Fibroblast of the aortic adventitia (primary cell): ENCODE measurements around the gene SLC25A52. TPM values are rescaled to one million over a fixed set of nuclear protein-coding genes. Genes with fewer than 3 reads are reported as not detected.

Source experiments
- DNase-seq: peaks from one replicate; pipeline ENCODE4 v3.0.0-alpha.2; 2010; ENCODE audit warnings: low read depth
- H3K4me3 ChIP-seq: 2 replicates; pipeline ENCODE4 v1.5.1; 2011; ENCODE audit warnings: low read depth, mild to moderate bottlenecking, control low read depth, low read length, moderate library complexity
- CTCF ChIP-seq: IDR thresholded peaks from 2 replicates; pipeline ENCODE4 v1.5.1; 2011; ENCODE audit warnings: mild to moderate bottlenecking, low read length, control low read depth, inconsistent platforms; ENCODE audit not compliant: insufficient read depth
- total RNA-seq: library from RNA; depleted of rRNA; stranded (reverse); fragments of >200 nt; gene quantifications from 2 replicates; pipeline ENCODE4 v1.2.3, GENCODE V29; 2012; ENCODE audit warnings: low replicate concordance

SLC25A52 gene
- total RNA-seq, 1 donor = not detected

GRCh38 chr18:31723639-31723989 lies 37.1 kb downstream of the SLC25A52 start:
- H3K4me3 ChIP-seq = no peak overlapping the region
- no peak for DNase-seq

GRCh38 chr18:31722369-31722957 lies 38.2 kb downstream of the SLC25A52 start:
- no peak overlapping the region for H3K4me3 ChIP-seq
- peak; percentile 85 for DNase-seq
- peak; percentile 90 for TF ChIP-seq CTCF

More at GRCh38 chr18:31723639-31723989, 37.1 kb downstream of the SLC25A52 start:
- no peak for TF ChIP-seq CTCF

DNA sequence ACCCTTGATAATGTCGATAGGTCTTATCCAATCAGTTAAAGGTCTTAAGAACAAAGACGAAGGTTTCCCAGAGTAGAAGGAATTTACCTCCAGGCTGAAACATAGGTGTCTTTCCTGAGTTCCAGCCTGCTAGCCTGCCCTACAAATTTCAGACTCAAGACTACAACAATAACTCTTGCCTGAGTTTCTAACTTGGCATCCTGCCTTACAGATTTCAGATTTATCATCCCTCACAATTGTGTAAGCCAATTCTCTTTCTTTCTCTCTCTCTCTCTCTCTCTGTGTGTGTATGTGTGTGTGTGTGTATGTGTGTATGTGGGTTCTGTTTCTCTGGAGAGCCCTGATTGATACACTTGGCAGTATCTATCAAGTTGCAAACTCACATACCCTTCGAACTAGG lies 39.1 kb downstream of the SLC25A52 start:
- DNase-seq = peak; percentile 60
- no peak for TF ChIP-seq CTCF
- H3K4me3 ChIP-seq = no peak overlapping the region

DNA sequence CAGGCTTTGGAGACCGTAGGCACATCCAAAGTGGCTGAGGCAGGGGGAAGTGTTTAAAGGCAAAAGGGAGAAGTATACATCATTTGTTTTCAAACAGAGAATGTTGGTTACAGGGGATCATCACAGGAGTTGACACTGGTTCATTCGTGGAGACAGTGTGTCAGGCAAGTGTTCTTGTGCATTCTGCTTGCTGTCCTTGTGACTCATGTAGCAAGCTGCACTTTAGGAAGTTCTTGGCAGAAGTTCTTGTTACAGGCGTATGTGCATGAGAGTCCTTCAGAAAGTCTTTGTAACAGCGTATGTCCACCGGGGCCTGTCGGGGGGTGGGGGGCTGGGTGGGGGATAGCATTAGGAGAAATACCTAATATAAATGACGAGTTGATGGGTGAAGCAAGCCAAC lies 39.8 kb downstream of the SLC25A52 start:
- DNase-seq = peak; percentile 10
- no peak for TF ChIP-seq CTCF
- no peak overlapping the region for H3K4me3 ChIP-seq

- no peak for TF ChIP-seq CTCF
- DNase-seq = no peak
- H3K4me3 ChIP-seq = no peak overlapping the region
Observed at GRCh38 chr18:31719363-31720006, 41.2 kb downstream of the SLC25A52 start.

GRCh38 chr18:31718386-31718785 lies 42.3 kb downstream of the SLC25A52 start:
- TF ChIP-seq CTCF = no peak
- no peak overlapping the region for H3K4me3 ChIP-seq
- no peak for DNase-seq
